HepG2 (cell line): Measurements from ENCODE around the gene ZNF316. TPM values are rescaled to one million over a fixed set of nuclear protein-coding genes. Genes with fewer than 3 reads are reported as not detected.

Experiments
- BCL6 ChIP-seq: IDR thresholded peaks from 2 replicates; pipeline ENCODE4 v1.6.1; 2016; ENCODE audit warnings: missing genetic modification reagents, missing compliant biosample characterization
- CAMTA2 ChIP-seq: sonication (generic); formaldehyde crosslinking; IDR thresholded peaks from 2 replicates; pipeline ENCODE4 v1.4.0; 2020; ENCODE audit warnings: mild to moderate bottlenecking, missing genetic modification reagents, borderline replicate concordance
- GABPB1 ChIP-seq: IDR thresholded peaks from 2 replicates; pipeline ENCODE4 v1.6.1; 2016; ENCODE audit warnings: mild to moderate bottlenecking, missing genetic modification reagents, moderate library complexity, missing compliant biosample characterization
- GATAD2A ChIP-seq: IDR thresholded peaks from 2 replicates; pipeline ENCODE4 v1.6.1; 2016
- KDM2A ChIP-seq: sonication (generic); formaldehyde crosslinking; IDR thresholded peaks from 2 replicates; pipeline ENCODE4 v1.4.0; 2020; ENCODE audit warnings: low read depth, missing genetic modification reagents, borderline replicate concordance
- LCORL ChIP-seq, 2 experiments: fragments of 450-650 bp in 1 of 2; sonication (generic) in 1 of 2; formaldehyde crosslinking in 1 of 2; IDR thresholded peaks; 2 replicates each; pipeline versions ENCODE4 v1.5.0 to v1.6.1; 2017 to 2020; ENCODE audit warnings: antibody characterized with exemption in 1 of 2, missing genetic modification reagents in 1 of 2
- NCOA2 ChIP-seq: sonication (generic); formaldehyde crosslinking; IDR thresholded peaks from 2 replicates; pipeline ENCODE4 v1.8.0; 2022; ENCODE audit warnings: inconsistent platforms
- NR2F6 ChIP-seq, 2 experiments: IDR thresholded peaks; 2 replicates each; pipeline ENCODE4 v1.6.1; 2016; ENCODE audit warnings: antibody characterized with exemption in 1 of 2, mild to moderate bottlenecking in 1 of 2
- PITX1 ChIP-seq: sonication (generic); formaldehyde crosslinking; IDR thresholded peaks from 2 replicates; pipeline ENCODE4 v1.5.1; 2020; ENCODE audit warnings: mild to moderate bottlenecking, missing genetic modification reagents
- PPARG ChIP-seq: conservative IDR thresholded peaks from 2 replicates; pipeline ENCODE4 v1.6.1; 2016; ENCODE audit warnings: missing biosample characterization, missing genetic modification reagents
- RARA ChIP-seq: IDR thresholded peaks from 2 replicates; pipeline ENCODE4 v1.6.1; 2016; ENCODE audit warnings: missing genetic modification reagents, missing compliant biosample characterization
- REPIN1 ChIP-seq: sonication (generic); formaldehyde crosslinking; IDR thresholded peaks from 2 replicates; pipeline ENCODE4 v1.8.0; 2022; ENCODE audit warnings: missing genetic modification reagents, low read depth, mild to moderate bottlenecking, borderline replicate concordance
- SP5 ChIP-seq: IDR thresholded peaks from 2 replicates; pipeline ENCODE4 v1.6.1; 2016; ENCODE audit warnings: low read depth, borderline replicate concordance
- ZFY ChIP-seq: sonication (generic); formaldehyde crosslinking; IDR thresholded peaks from 2 replicates; pipeline ENCODE4 v1.4.0; 2020; ENCODE audit warnings: missing genetic modification reagents
- ZNF180 ChIP-seq: sonication (generic); formaldehyde crosslinking; IDR thresholded peaks from 2 replicates; pipeline ENCODE4 v1.4.0; 2020; ENCODE audit warnings: low read depth, missing genetic modification reagents, borderline replicate concordance
- ZNF232 ChIP-seq: sonication (generic); formaldehyde crosslinking; IDR thresholded peaks from 2 replicates; pipeline ENCODE4 v1.4.0; 2020; ENCODE audit warnings: missing genetic modification reagents, borderline replicate concordance
- ZNF703 ChIP-seq: sonication (generic); formaldehyde crosslinking; IDR thresholded peaks from 2 replicates; pipeline ENCODE4 v1.5.1; 2020; ENCODE audit warnings: missing genetic modification reagents, mild to moderate bottlenecking, moderate library complexity, borderline replicate concordance
- ZNF891 ChIP-seq: sonication (generic); formaldehyde crosslinking; IDR thresholded peaks from 2 replicates; pipeline ENCODE4 v1.5.0; 2020; ENCODE audit warnings: mild to moderate bottlenecking, missing genetic modification reagents
- polyA plus RNA-seq, 8 experiments: library from polyadenylated mRNA; depleted of rRNA in 3 of 8; stranded (reverse) in 7 of 8; unstranded in 1 of 8; fragments of >200 nt; fragmentation: Illumina TruSeq in 4 of 8; extraction: Trizol in 4 of 8; gene quantifications; 2 replicates each; pipeline versions ENCODE4 v1.2.1 to v1.2.3, GENCODE V29; 2011 to 2016; ENCODE audit warnings: low read depth in 4 of 8, missing spikeins in 1 of 8, mixed read lengths in 1 of 8; ENCODE audit not compliant: insufficient read depth in 1 of 8
- total RNA-seq, 5 experiments: library from RNA; depleted of rRNA; stranded (reverse); fragments of >200 nt; fragmentation: Illumina TruSeq; extraction: Trizol; gene quantifications; 2 replicates each; pipeline ENCODE4 v1.2.3, GENCODE V29; 2016; ENCODE audit warnings: low read depth in 1 of 5
- TF ChIP-seq, protein P1 (sequence below): sonication (generic); formaldehyde crosslinking; IDR thresholded peaks from 2 replicates; pipeline ENCODE4 v1.8.1; 2023; ENCODE audit warnings: mild to moderate bottlenecking, inconsistent platforms, moderate library complexity, missing genetic modification reagents, borderline replicate concordance
- TF ChIP-seq, protein P2 (sequence below): sonication (generic); formaldehyde crosslinking; IDR thresholded peaks from 2 replicates; pipeline ENCODE4 v1.5.1; 2020; ENCODE audit warnings: missing genetic modification reagents, mild to moderate bottlenecking, borderline replicate concordance
- TF ChIP-seq, protein P3 (sequence below): IDR thresholded peaks from 2 replicates; pipeline ENCODE4 v1.6.1; 2016; ENCODE audit warnings: missing compliant biosample characterization, missing genetic modification reagents, borderline replicate concordance

ZNF316 gene
- total and polyA plus RNA-seq, 2 of the 13 experiments (the other 11 are each of a cell fraction or from before 2014, with no cell fraction given) = 4.3 to 9.9 TPM

DNA sequence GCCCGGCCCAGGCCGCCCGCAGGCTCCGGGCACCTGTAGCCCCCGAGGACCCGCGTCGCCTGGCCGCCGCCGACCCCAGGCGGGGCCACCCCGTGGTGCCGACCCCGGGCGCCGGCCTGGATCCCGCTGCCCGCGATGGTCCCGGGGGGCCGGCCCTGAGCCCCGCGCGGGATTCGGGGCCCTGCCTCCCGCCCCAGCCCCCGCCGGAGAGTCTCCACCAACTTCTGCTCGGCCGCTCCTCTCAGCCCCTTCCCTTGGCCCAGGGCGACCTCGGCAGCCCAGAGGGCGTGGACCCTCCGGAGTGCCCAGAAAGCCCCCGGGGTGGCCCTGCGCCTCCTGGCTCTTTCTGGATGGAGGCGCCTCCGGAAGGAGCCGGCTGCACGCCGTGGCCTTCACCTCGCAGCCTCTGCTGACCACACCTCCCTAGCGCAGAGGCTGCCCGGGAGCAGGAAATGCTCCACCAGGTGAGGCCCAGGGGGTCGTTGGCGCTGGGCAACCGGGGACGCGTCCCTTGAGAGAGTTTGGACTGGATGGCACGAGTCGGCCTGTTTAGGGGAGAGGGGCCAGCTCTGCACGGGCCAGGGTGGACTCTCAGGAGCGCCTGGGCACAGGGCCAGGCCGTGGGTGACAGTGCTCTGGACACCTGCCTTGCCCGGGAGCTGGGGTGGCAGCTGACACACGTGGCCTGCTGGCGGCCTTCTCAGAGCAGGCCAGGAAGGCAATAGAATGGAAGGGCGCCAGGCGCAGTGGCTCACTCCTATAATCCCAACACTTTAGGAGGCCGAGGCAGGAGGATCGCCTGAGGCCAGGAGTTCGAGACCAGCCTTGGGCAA lies 21.2 kb upstream of the ZNF316 start (continued):
- 0 out of 2 replicates have a peak, but pooled peaks have one; percentile 33 for TF ChIP-seq GATAD2A
- no peak for TF ChIP-seq ZNF180 (CRISPR knock-in tag)
- TF ChIP-seq, protein P1, sequence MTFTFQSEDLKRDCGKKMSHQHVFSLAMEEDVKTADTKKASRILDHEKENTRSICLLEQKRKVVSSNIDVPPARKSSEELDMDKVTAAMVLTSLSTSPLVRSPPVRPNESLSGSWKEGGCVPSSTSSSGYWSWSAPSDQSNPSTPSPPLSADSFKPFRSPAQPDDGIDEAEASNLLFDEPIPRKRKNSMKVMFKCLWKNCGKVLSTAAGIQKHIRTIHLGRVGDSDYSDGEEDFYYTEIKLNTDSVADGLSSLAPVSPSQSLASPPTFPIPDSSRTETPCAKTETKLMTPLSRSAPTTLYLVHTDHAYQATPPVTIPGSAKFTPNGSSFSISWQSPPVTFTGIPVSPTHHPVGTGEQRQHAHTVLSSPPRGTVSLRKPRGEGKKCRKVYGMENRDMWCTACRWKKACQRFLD (CRISPR knock-in tag) = 0 out of 2 replicates have a peak, but pooled peaks have one; percentile 37
- no peak for TF ChIP-seq LCORL (IDR thresholded peaks at IDR 0.05)
- peak; percentile 43; the same call in 1 of the 2 replicates for TF ChIP-seq LCORL (CRISPR knock-in tag; IDR thresholded peaks at IDR 0.05)
- TF ChIP-seq GABPB1 (CRISPR knock-in tag) = peak; percentile 87
- TF ChIP-seq PITX1 (CRISPR knock-in tag) = 0 out of 2 replicates have a peak, but pooled peaks have one; percentile 42
- TF ChIP-seq CAMTA2 (CRISPR knock-in tag) = 0 out of 2 replicates have a peak, but pooled peaks have one; percentile 57
- TF ChIP-seq ZNF703 (CRISPR knock-in tag) = no peak
- TF ChIP-seq NR2F6 (IDR thresholded peaks at IDR 0.05) = peak; percentile 32; the same call in 1 of the 2 replicates
- peak; percentile 50; the same call in 1 of the 2 replicates for TF ChIP-seq NR2F6 (CRISPR knock-in tag; IDR thresholded peaks at IDR 0.05)
- peak; percentile 23; the same call in 1 of the 2 replicates for TF ChIP-seq NCOA2 (CRISPR knock-in tag)
- 0 out of 2 replicates have a peak, but pooled peaks have one; percentile 20 for TF ChIP-seq SP5 (CRISPR knock-in tag)
- peak; percentile 82; the same call in 1 of the 2 replicates for TF ChIP-seq ZNF891 (CRISPR knock-in tag)
- TF ChIP-seq KDM2A (CRISPR knock-in tag) = peak; percentile 49; the same call in 1 of the 2 replicates
- TF ChIP-seq, protein P2, sequence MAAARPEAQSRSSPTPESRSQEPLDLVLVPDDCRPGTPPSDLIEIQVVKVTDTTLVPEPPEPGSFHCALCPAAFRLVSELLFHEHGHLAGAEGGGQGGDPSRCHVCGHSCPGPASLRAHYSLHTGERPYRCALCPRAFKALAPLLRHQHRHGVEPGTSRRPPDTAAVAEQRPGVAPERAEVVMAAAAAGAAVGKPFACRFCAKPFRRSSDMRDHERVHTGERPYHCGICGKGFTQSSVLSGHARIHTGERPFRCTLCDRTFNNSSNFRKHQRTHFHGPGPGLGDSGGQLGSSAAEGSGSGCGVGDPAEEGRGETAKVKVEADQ = 0 out of 2 replicates have a peak, but pooled peaks have one; percentile 49
- TF ChIP-seq, protein P3, sequence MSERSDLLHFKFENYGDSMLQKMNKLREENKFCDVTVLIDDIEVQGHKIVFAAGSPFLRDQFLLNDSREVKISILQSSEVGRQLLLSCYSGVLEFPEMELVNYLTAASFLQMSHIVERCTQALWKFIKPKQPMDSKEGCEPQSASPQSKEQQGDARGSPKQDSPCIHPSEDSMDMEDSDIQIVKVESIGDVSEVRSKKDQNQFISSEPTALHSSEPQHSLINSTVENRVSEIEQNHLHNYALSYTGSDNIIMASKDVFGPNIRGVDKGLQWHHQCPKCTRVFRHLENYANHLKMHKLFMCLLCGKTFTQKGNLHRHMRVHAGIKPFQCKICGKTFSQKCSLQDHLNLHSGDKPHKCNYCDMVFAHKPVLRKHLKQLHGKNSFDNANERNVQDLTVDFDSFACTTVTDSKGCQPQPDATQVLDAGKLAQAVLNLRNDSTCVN = no peak
- peak; percentile 67 for TF ChIP-seq RARA (CRISPR knock-in tag)
- 0 out of 2 replicates have a peak, but pooled peaks have one; percentile 39 for TF ChIP-seq REPIN1 (CRISPR knock-in tag)
- peak; percentile 75 for TF ChIP-seq ZFY
- peak; percentile 41; the same call in 1 of the 2 replicates for TF ChIP-seq PPARG (CRISPR knock-in tag)
- peak; percentile 45; the same call in 1 of the 2 replicates for TF ChIP-seq BCL6 (CRISPR knock-in tag)
- TF ChIP-seq ZNF232 = peak; percentile 52; the same call in 1 of the 2 replicates
